Measurements from ENCODE around the gene EGLN2. TPM values are rescaled to one million over a fixed set of nuclear protein-coding genes. Genes with fewer than 3 reads are reported as not detected.
"Not testable (repeated sequence)": the region's sequence is repeated elsewhere in the genome, so short reads cannot be mapped to it uniquely, and the experiment has no call there.

The EGLN2 gene
- polyA plus RNA-seq, 1 donor (not counting 4 experiments of a cell fraction or from before 2014, with no cell fraction given) = 31.6 TPM

DNA sequence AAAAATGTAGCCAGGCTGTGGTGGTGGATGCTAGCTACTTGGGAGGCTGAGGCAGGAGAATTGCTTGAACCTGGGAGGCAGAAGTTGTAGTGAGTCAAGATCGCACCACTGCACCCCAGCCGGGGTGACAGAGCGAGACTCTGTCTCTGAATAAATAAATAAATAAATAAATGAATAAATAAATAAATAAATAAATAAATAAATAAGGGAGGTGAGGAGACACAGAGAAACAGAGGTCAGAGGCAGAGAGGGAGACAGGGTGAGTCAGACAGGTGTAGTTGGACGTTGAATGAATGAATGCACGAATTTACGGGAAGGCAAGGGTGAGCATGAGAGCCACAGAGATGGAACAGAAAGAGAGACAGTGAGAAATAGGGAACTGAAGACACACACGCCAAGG is 17.9 kb upstream of the EGLN2 start:
- Histone ChIP-seq H3K9me3 (ENCODE audit: control insufficient read depth, low read depth, low read length) (no peaks in the 10 kb centered on the region), H3K27ac (ENCODE audit: control insufficient read depth, insufficient read depth, low read length) (no peak overlapping the region), H3K27me3 (ENCODE audit: control insufficient read depth, extremely low read depth, insufficient read depth, low read length) (no peaks in the 10 kb centered on the region), H3K4me2 (ENCODE audit: control insufficient read depth, extremely low read depth, insufficient read depth, low read depth, low read length) (no peak overlapping the region), H3K4me3 (ENCODE audit: control insufficient read depth in 2 of 3, extremely low read depth in 1 of 3, insufficient read depth in 2 of 3, low read depth in 1 of 3, low read length in 3 of 3) (no peak overlapping the region), H2AFZ (ENCODE audit: control insufficient read depth, low read length) (no peak overlapping the region), H3K4me1 (ENCODE audit: control insufficient read depth, extremely low read depth, insufficient read depth, low read length) (peaks cover 12% of the 10 kb centered on the region), H4K20me1 (ENCODE audit: control insufficient read depth, extremely low read depth, insufficient read depth, low read length) (no peaks in the 10 kb centered on the region), H3K9me1 (ENCODE audit: control insufficient read depth, extremely low read depth, insufficient read depth, low read length) (no peaks in the 10 kb centered on the region), H3K79me2 (ENCODE audit: control insufficient read depth, insufficient read depth, low read length) (no peaks in the 10 kb centered on the region), H3K9ac (ENCODE audit: control insufficient read depth, extremely low read depth, insufficient read depth, low read length) (no peak overlapping the region), H3K36me3 (ENCODE audit: control insufficient read depth in 2 of 2, extremely low read depth in 1 of 2, insufficient read depth in 2 of 2, low read length in 2 of 2) (no peaks in the 10 kb centered on the region)
- dilution Hi-C loops (cut with MboI; ENCODE audit: extremely low pct_ligation_motif_present, low sequenced_read_pairs) = no loop called here
- FAIRE-seq (no peak), DNase-seq (ENCODE audit: low read depth, low spot score) (no peak)
- TF ChIP-seq, protein P1, sequence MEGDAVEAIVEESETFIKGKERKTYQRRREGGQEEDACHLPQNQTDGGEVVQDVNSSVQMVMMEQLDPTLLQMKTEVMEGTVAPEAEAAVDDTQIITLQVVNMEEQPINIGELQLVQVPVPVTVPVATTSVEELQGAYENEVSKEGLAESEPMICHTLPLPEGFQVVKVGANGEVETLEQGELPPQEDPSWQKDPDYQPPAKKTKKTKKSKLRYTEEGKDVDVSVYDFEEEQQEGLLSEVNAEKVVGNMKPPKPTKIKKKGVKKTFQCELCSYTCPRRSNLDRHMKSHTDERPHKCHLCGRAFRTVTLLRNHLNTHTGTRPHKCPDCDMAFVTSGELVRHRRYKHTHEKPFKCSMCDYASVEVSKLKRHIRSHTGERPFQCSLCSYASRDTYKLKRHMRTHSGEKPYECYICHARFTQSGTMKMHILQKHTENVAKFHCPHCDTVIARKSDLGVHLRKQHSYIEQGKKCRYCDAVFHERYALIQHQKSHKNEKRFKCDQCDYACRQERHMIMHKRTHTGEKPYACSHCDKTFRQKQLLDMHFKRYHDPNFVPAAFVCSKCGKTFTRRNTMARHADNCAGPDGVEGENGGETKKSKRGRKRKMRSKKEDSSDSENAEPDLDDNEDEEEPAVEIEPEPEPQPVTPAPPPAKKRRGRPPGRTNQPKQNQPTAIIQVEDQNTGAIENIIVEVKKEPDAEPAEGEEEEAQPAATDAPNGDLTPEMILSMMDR (optimal IDR thresholded peaks at IDR 0.05 in 1 of 3, IDR thresholded peaks at IDR 0.05 in 1 of 3, conservative IDR thresholded peaks at IDR 0.05 in 1 of 3; ENCODE audit: extremely low read depth in 1 of 3, insufficient read depth in 2 of 3, low read length in 3 of 3) = no peak
- no peak for TF ChIP-seq EZH2 (IDR thresholded peaks at IDR 0.05; ENCODE audit: low read length)

- no peaks in the 10 kb centered on the region for H3K9me3 ChIP-seq (ENCODE audit: control insufficient read depth, low read depth, low read length)
- peaks cover 5% of the 10 kb centered on the region for H3K4me1 ChIP-seq (ENCODE audit: control insufficient read depth, extremely low read depth, insufficient read depth, low read length)
- H3K27ac ChIP-seq (ENCODE audit: control insufficient read depth, insufficient read depth, low read length) = no peak overlapping the region
- H3K9ac ChIP-seq (ENCODE audit: control insufficient read depth, extremely low read depth, insufficient read depth, low read length) = no peak overlapping the region
- no peak overlapping the region for H2AFZ ChIP-seq (ENCODE audit: control insufficient read depth, low read length)
- H3K36me3 ChIP-seq (ENCODE audit: control insufficient read depth in 2 of 2, extremely low read depth in 1 of 2, insufficient read depth in 2 of 2, low read length in 2 of 2) = peaks cover 2 to 3% of the 10 kb centered on the region in 2 experiments
- TF ChIP-seq EZH2 (IDR thresholded peaks at IDR 0.05; ENCODE audit: low read length) = no peak
- TF ChIP-seq, protein P1 (optimal IDR thresholded peaks at IDR 0.05 in 1 of 3, IDR thresholded peaks at IDR 0.05 in 1 of 3, conservative IDR thresholded peaks at IDR 0.05 in 1 of 3; ENCODE audit: extremely low read depth in 1 of 3, insufficient read depth in 2 of 3, low read length in 3 of 3) = no peak
- H3K4me3 ChIP-seq (ENCODE audit: control insufficient read depth in 2 of 3, extremely low read depth in 1 of 3, insufficient read depth in 2 of 3, low read depth in 1 of 3, low read length in 3 of 3) = no peak overlapping the region
- no peak for FAIRE-seq
- no peaks in the 10 kb centered on the region for H4K20me1 ChIP-seq (ENCODE audit: control insufficient read depth, extremely low read depth, insufficient read depth, low read length)
- DNase-seq (ENCODE audit: low read depth, low spot score) = no peak
- no peaks in the 10 kb centered on the region for H3K79me2 ChIP-seq (ENCODE audit: control insufficient read depth, insufficient read depth, low read length)
- dilution Hi-C loops (cut with MboI; ENCODE audit: extremely low pct_ligation_motif_present, low sequenced_read_pairs) = no loop called here
- H3K4me2 ChIP-seq (ENCODE audit: control insufficient read depth, extremely low read depth, insufficient read depth, low read depth, low read length) = no peak overlapping the region
- no peaks in the 10 kb centered on the region for H3K9me1 ChIP-seq (ENCODE audit: control insufficient read depth, extremely low read depth, insufficient read depth, low read length)
- H3K27me3 ChIP-seq (ENCODE audit: control insufficient read depth, extremely low read depth, insufficient read depth, low read length) = no peaks in the 10 kb centered on the region
Observed at GRCh38 chr19:40783711-40784110, 15.3 kb upstream of the EGLN2 start.

GRCh38 chr19:40784146-40784545 is 14.8 kb upstream of the EGLN2 start:
- H3K36me3 ChIP-seq (ENCODE audit: control insufficient read depth in 2 of 2, extremely low read depth in 1 of 2, insufficient read depth in 2 of 2, low read length in 2 of 2); H3K9ac ChIP-seq (ENCODE audit: control insufficient read depth, extremely low read depth, insufficient read depth, low read length); H3K4me2 ChIP-seq (ENCODE audit: control insufficient read depth, extremely low read depth, insufficient read depth, low read depth, low read length); H3K9me1 ChIP-seq (ENCODE audit: control insufficient read depth, extremely low read depth, insufficient read depth, low read length); H3K27me3 ChIP-seq (ENCODE audit: control insufficient read depth, extremely low read depth, insufficient read depth, low read length); H4K20me1 ChIP-seq (ENCODE audit: control insufficient read depth, extremely low read depth, insufficient read depth, low read length); H3K27ac ChIP-seq (ENCODE audit: control insufficient read depth, insufficient read depth, low read length); FAIRE-seq; H3K4me3 ChIP-seq (ENCODE audit: control insufficient read depth in 2 of 3, extremely low read depth in 1 of 3, insufficient read depth in 2 of 3, low read depth in 1 of 3, low read length in 3 of 3); H2AFZ ChIP-seq (ENCODE audit: control insufficient read depth, low read length); dilution Hi-C loops (cut with MboI; ENCODE audit: extremely low pct_ligation_motif_present, low sequenced_read_pairs); H3K79me2 ChIP-seq (ENCODE audit: control insufficient read depth, insufficient read depth, low read length); H3K9me3 ChIP-seq (ENCODE audit: control insufficient read depth, low read depth, low read length); H3K4me1 ChIP-seq (ENCODE audit: control insufficient read depth, extremely low read depth, insufficient read depth, low read length); DNase-seq (ENCODE audit: low read depth, low spot score): not testable (repeated sequence)

Measured in keratinocyte (primary cell).